Stimulated activated CD4-positive, alpha-beta T cell treated with anti-CD3 and anti-CD28 coated beads, Interleukin-4, amount 100 ng/mL, for 48 hours (primary cell): Measurements from ENCODE around the gene PYY.
A peak's percentile ranks its signal among the peaks of the same experiment; 100 is the strongest.
"Not testable (repeated sequence)": the region's sequence is repeated elsewhere in the genome, so short reads cannot be mapped to it uniquely, and the experiment has no call there.

Source experiments
- DNase-seq, 2 donors: peaks; one replicate each; pipeline ENCODE4 v3.0.0-alpha.2; 2020; ENCODE audit warnings: low read depth in 2 of 2

Gene PYY

GRCh38 chr17:43953746-43954145 lies at the start of gene PYY:
Gene PYY (minus strand): TSS chr17:43953940. CDS start chr17:43953483, 457 bp downstream.
- DNase-seq: no peak

- no peak for DNase-seq
These were observed 48.6 kb upstream of the PYY start for GRCh38 chr17:44002141-44002848.

- no peak for DNase-seq
These were observed 47.8 kb upstream of the PYY start for GRCh38 chr17:44001461-44001920.

- DNase-seq: no peak
These were observed 47.2 kb upstream of the PYY start for GRCh38 chr17:44000871-44001460.

GRCh38 chr17:44000141-44000860 lies 46.6 kb upstream of the PYY start:
- no peak for DNase-seq

GRCh38 chr17:43999024-43999423 lies 45.3 kb upstream of the PYY start:
- no peak for DNase-seq

- no peak for DNase-seq
These were observed 44.8 kb upstream of the PYY start for GRCh38 chr17:43998552-43998951.

GRCh38 chr17:43997180-43997579 lies 43.4 kb upstream of the PYY start:
- DNase-seq: not testable (repeated sequence)

GRCh38 chr17:43995150-43995471 lies 41.4 kb upstream of the PYY start:
- no peak for DNase-seq

- DNase-seq: peak; percentile 62 to 64
These were observed 40.8 kb upstream of the PYY start for GRCh38 chr17:43994272-43995149.

GRCh38 chr17:43992641-43993040 lies 38.9 kb upstream of the PYY start:
- no peak for DNase-seq

GRCh38 chr17:43988301-43988700 lies 34.6 kb upstream of the PYY start:
- DNase-seq: no peak

- no peak for DNase-seq
These were observed 33.6 kb upstream of the PYY start for GRCh38 chr17:43987131-43988021.

- DNase-seq: no peak
These were observed 32.7 kb upstream of the PYY start for GRCh38 chr17:43986225-43986981.

GRCh38 chr17:43984521-43984920 lies 30.8 kb upstream of the PYY start:
- no peak for DNase-seq

- no peak for DNase-seq
These were observed 30.0 kb upstream of the PYY start for GRCh38 chr17:43983515-43984411.

- DNase-seq: no peak
These were observed 29.4 kb upstream of the PYY start for GRCh38 chr17:43983196-43983514.

GRCh38 chr17:43982171-43982570 lies 28.4 kb upstream of the PYY start:
- DNase-seq: no peak

- DNase-seq: no peak
These were observed 25.9 kb upstream of the PYY start for GRCh38 chr17:43979671-43980070.
